ENCODE results near the gene ADGRF3.
A peak's percentile ranks its signal among the peaks of the same experiment; 100 is the strongest.
"Not testable (repeated sequence)": the region's sequence is repeated elsewhere in the genome, so short reads cannot be mapped to it uniquely, and the experiment has no call there.

ADGRF3 gene

GRCh38 chr2:26276484-26277227 lies 69.9 kb downstream of the ADGRF3 start:
- DNase-seq: no peak

- peak; percentile 13 for DNase-seq
Observed at GRCh38 chr2:26274058-26274613, 72.5 kb downstream of the ADGRF3 start.

- DNase-seq: no peak
Observed at GRCh38 chr2:26273501-26273900, 73.1 kb downstream of the ADGRF3 start.

- DNase-seq: no peak
Observed at GRCh38 chr2:26270373-26270772, 76.2 kb downstream of the ADGRF3 start.

- DNase-seq: no peak
Observed at GRCh38 chr2:26269571-26270158, 76.9 kb downstream of the ADGRF3 start.

- DNase-seq: not testable (repeated sequence)
Observed at GRCh38 chr2:26268670-26269385, 77.8 kb downstream of the ADGRF3 start.

GRCh38 chr2:26268213-26268612 lies 78.4 kb downstream of the ADGRF3 start:
- no peak for DNase-seq

- not testable (repeated sequence) for DNase-seq
Observed at GRCh38 chr2:26258836-26259235, 87.8 kb downstream of the ADGRF3 start.

Data from CD4-positive, alpha-beta T cell treated with Interferon gamma for 1 hour (primary cell).